22Rv1 (cell line): ENCODE results near the gene MAPKAPK3.

ENCODE experiments used
- H3K27ac ChIP-seq: fragments of 450-650 bp; 2 replicates; pipeline ENCODE4 v1.5.1; 2017
- CTCF ChIP-seq: fragments of 450-650 bp; IDR thresholded peaks from 2 replicates; pipeline ENCODE4 v1.5.1; 2017; ENCODE audit warnings: mild to moderate bottlenecking
- ZFX ChIP-seq: fragments of 450-650 bp; IDR thresholded peaks from 2 replicates; pipeline ENCODE4 v1.6.1; 2017; ENCODE audit warnings: antibody characterized with exemption, borderline replicate concordance

MAPKAPK3 gene

DNA sequence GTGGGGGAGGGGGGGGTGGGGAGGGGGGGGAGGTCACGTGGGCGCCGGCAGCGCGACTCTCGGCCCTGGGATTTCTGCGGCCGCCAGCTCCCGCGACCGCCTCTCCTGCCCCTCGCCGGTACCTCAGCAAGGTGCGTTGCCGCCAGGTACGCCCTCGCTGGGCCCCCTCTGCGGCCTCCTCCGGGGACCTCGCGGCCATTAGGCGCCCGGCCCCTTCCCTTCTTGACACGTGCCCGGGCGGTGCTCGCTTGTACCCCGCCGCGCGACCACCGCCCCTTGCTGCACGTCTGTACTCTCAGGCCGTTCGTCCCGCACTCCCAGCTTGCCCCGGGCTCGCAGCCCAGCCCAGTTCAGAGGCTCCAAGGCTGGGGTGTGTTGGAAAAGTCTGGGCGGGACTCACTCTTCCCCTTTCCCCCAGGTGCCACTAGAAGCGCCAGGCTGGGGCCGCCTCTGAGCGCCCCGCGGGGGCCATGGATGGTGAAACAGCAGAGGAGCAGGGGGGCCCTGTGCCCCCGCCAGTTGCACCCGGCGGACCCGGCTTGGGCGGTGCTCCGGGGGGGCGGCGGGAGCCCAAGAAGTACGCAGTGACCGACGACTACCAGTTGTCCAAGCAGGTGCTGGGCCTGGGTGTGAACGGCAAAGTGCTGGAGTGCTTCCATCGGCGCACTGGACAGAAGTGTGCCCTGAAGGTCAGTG is at the start of gene MAPKAPK3:
Gene MAPKAPK3, plus strand, starts transcription at position 56 of the 696 bp plus-strand sequence. Its CDS starts 415 bp downstream, at position 471.
- H3K27ac ChIP-seq: peak within 1 kb of the TSS; percentile 75
- no peak for TF ChIP-seq ZFX

- H3K27ac ChIP-seq: peak within 1 kb of the TSS; percentile 80
Observed at GRCh38 chr3:50567386-50568167, 49.4 kb upstream of the MAPKAPK3 start, which contains the start of gene C3orf18. C3orf18 (minus strand) TSS chr3:50567747; CDS start chr3:50565699, 2,048 bp downstream.

DNA sequence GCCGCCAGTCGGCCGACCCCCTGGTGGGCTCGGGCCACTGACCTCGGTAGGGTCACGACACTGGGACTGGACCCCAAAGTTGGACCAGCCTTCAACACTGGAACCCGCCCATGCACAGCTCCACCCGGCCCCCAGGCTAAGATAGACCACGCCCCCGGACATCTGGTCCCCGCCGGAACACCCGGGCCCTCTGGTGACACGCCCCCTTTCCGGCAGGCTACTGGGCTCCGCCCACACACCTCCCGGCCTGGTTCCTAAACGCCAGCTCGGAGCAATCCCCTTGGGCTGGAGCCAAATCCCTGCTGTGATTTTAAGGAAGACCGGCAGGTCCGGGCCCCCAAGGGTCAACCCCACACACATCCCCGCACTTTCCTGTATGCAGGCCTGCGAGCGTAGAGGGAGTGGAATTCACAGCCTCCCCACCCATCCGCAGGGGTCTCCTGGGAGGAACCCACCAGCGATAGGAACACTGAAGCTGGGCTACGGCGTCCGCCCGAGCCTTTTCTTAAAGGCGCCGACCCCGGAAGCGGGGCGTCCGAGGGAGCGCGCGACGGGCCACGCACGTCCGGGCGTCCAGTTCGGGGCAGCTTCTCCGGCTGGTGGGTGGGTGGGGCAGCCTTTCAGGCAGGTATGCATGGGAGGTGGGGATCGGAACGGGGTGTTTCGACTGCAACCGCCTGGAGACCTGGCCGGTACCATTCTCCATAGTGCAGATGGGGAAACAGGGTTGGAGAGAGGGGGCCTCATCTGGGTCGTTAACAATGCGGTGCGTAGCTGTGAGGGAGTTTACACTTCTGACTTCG is 47.8 kb upstream of the MAPKAPK3 start, which contains the start of gene HEMK1:
Gene HEMK1, plus strand, starts transcription at position 576 of the 803 bp plus-strand sequence. CDS start 1,583 bp downstream, outside the sequence.
- TF ChIP-seq CTCF (no peak), ZFX (no peak)
- H3K27ac ChIP-seq: peak within 1 kb of the TSS; percentile 80

More at GRCh38 chr3:50567386-50568167, 49.4 kb upstream of the MAPKAPK3 start, which contains the start of gene C3orf18:
- TF ChIP-seq CTCF: no peak

GRCh38 chr3:50570508-50571279 is 46.3 kb upstream of the MAPKAPK3 start:
- no peak overlapping the region for H3K27ac ChIP-seq
- TF ChIP-seq ZFX (no peak), CTCF (no peak)

GRCh38 chr3:50571486-50571885 is 45.5 kb upstream of the MAPKAPK3 start:
- no peak overlapping the region for H3K27ac ChIP-seq
- TF ChIP-seq CTCF (no peak), ZFX (no peak)

DNA sequence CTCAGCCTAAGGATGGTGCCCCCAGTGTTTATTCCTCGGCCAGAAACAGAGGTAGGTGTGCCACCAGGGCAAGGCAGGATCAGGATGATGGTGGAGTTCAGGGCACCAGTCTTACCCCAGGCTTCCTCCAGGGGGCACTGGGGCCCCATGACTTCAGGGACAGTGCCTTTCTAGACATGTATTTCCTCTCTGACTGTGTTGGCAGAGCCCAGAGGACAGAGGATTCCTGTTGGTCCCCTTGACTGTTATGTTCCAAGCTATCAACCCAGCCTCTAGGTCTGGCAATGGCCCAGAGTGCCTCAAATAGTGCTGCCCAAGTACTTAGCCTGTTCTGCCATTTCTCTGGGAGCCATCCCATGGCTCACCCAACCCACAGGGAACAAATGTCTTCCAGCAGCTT is 44.8 kb upstream of the MAPKAPK3 start:
- no peak overlapping the region for H3K27ac ChIP-seq
- TF ChIP-seq ZFX (no peak), CTCF (peak; percentile 85)

- no peak overlapping the region for H3K27ac ChIP-seq
- TF ChIP-seq ZFX: no peak
- no peak for TF ChIP-seq CTCF
Observed at GRCh38 chr3:50572801-50573371, 44.1 kb upstream of the MAPKAPK3 start.
